IMR-90 (cell line): ENCODE measurements around the gene UGT1A7. TPM values are rescaled to one million over a fixed set of nuclear protein-coding genes. Genes with fewer than 3 reads are reported as not detected.

ENCODE experiments used
- ATAC-seq: fragments of 200-7000 bp; cut with Tn5 transposase; 2 replicates; pipeline ENCODE4 v1.9.1; 2020; ENCODE audit warnings: low read depth, mild to moderate bottlenecking, moderate library complexity
- BruUV-seq: library from RNA; stranded (reverse); fragments of 400-500 nt; replicated peaks from 2 replicates; lab custom pipeline; 2021; lab: Mats Ljungman, UMichigan
- CTCF ChIA-PET: fragments of 300-600 bp; formaldehyde crosslinking; extraction: SDS; loops from one replicate; lab custom pipeline; 2021; ENCODE audit warnings: antibody characterized with exemption; lab: Yijun Ruan, JAX
- POLR2A ChIA-PET: fragments of 300-600 bp; sonication (Branson Sonifier 250); formaldehyde crosslinking; loops from one replicate; lab custom pipeline; 2022; ENCODE audit warnings: antibody characterized with exemption; ENCODE audit not compliant: unreplicated experiment; lab: Charles Lee
- DNase-seq: peaks from one replicate; pipeline ENCODE4 v3.0.0; 2013
- H2AFZ ChIP-seq: replicated peaks from 2 replicates; pipeline ENCODE3; 2013; ENCODE audit warnings: low read length, mild to moderate bottlenecking; ENCODE audit not compliant: poor library complexity
- H2AK5ac ChIP-seq: 2 replicates; pipeline ENCODE4 v1.6.1; 2013; ENCODE audit warnings: low read depth, low read length, inconsistent platforms
- H2AK9ac ChIP-seq: replicated peaks from 2 replicates; pipeline ENCODE3; 2013; ENCODE audit warnings: mild to moderate bottlenecking, low read depth, low read length, moderate library complexity; ENCODE audit not compliant: poor library complexity
- H2BK120ac ChIP-seq: 2 replicates; pipeline ENCODE4 v1.6.1; 2013; ENCODE audit warnings: low read depth, low read length, inconsistent platforms
- H2BK15ac ChIP-seq: 3 replicates; pipeline ENCODE4 v1.6.1; 2013; ENCODE audit warnings: low read depth, low read length, inconsistent platforms
- H2BK20ac ChIP-seq: 2 replicates; pipeline ENCODE4 v1.6.1; 2013; ENCODE audit warnings: low read depth, mild to moderate bottlenecking, inconsistent platforms, low read length, moderate library complexity
- H2BK5ac ChIP-seq: 2 replicates; pipeline ENCODE4 v1.6.1; 2013; ENCODE audit warnings: mild to moderate bottlenecking, low read depth, low read length, inconsistent platforms; ENCODE audit not compliant: poor library complexity, severe bottlenecking
- H3K14ac ChIP-seq: replicated peaks from 2 replicates; pipeline ENCODE4 v1.6.1; 2013; ENCODE audit warnings: low read depth, low read length, inconsistent platforms
- H3K18ac ChIP-seq: 2 replicates; pipeline ENCODE4 v1.6.1; 2013; ENCODE audit warnings: low read depth, low read length, control low read depth
- H3K23ac ChIP-seq: 2 replicates; pipeline ENCODE4 v1.6.1; 2013; ENCODE audit warnings: low read depth, low read length, inconsistent platforms
- H3K27ac ChIP-seq: 2 replicates; pipeline ENCODE4 v1.5.1; 2013; ENCODE audit warnings: mild to moderate bottlenecking, control low read depth, low read length; ENCODE audit not compliant: insufficient read depth
- H3K27me3 ChIP-seq: 2 replicates; pipeline ENCODE4 v1.6.1; 2013; ENCODE audit warnings: low read length; ENCODE audit not compliant: control insufficient read depth, insufficient read depth
- H3K36me3 ChIP-seq: 2 replicates; pipeline ENCODE4 v1.6.1; 2013; ENCODE audit warnings: low read length, mixed read lengths; ENCODE audit not compliant: control insufficient read depth, insufficient read depth
- H3K4ac ChIP-seq: 2 replicates; pipeline ENCODE4 v1.6.1; 2013; ENCODE audit warnings: low read depth, low read length, inconsistent platforms
- H3K4me1 ChIP-seq: 2 replicates; pipeline ENCODE4 v1.6.1; 2013; ENCODE audit warnings: low read length, mixed read lengths; ENCODE audit not compliant: control insufficient read depth, insufficient read depth
- H3K4me2 ChIP-seq: 2 replicates; pipeline ENCODE4 v1.6.1; 2013; ENCODE audit warnings: low read depth, mild to moderate bottlenecking, control low read depth, low read length, moderate library complexity
- H3K4me3 ChIP-seq: 2 replicates; pipeline ENCODE4 v1.5.1; 2013; ENCODE audit warnings: low read depth, mild to moderate bottlenecking, control low read depth, low read length, moderate library complexity; ENCODE audit not compliant: insufficient read depth
- H3K56ac ChIP-seq: 2 replicates; pipeline ENCODE4 v1.6.1; 2013; ENCODE audit warnings: low read length, inconsistent platforms; ENCODE audit not compliant: insufficient read depth; ENCODE audit errors: extremely low read depth
- H3K79me1 ChIP-seq, 2 experiments: 2 replicates each; pipeline ENCODE4 v1.6.1; 2013; ENCODE audit warnings: low read length in 2 of 2, inconsistent platforms in 1 of 2, low read depth in 1 of 2
- H3K9ac ChIP-seq: 2 replicates; pipeline ENCODE4 v1.6.1; 2013; ENCODE audit warnings: low read depth, low read length, control low read depth
- H3K9me1 ChIP-seq: 2 replicates; pipeline ENCODE4 v1.6.1; 2013; ENCODE audit warnings: low read length, inconsistent platforms; ENCODE audit not compliant: insufficient read depth
- H3K9me3 ChIP-seq: 2 replicates; pipeline ENCODE4 v1.6.1; 2013; ENCODE audit warnings: low read length; ENCODE audit not compliant: control insufficient read depth, insufficient read depth
- H4K20me1 ChIP-seq: 2 replicates; pipeline ENCODE4 v1.6.1; 2013; ENCODE audit warnings: low read length, inconsistent platforms; ENCODE audit not compliant: insufficient read depth
- H4K5ac ChIP-seq: 2 replicates; pipeline ENCODE4 v1.6.1; 2013; ENCODE audit warnings: mild to moderate bottlenecking, low read depth, low read length, control low read depth
- H4K8ac ChIP-seq, 2 experiments: 2 replicates each; pipeline ENCODE4 v1.6.1; 2013; ENCODE audit warnings: low read depth in 2 of 2, low read length in 2 of 2, control low read depth in 1 of 2, inconsistent platforms in 1 of 2
- H4K91ac ChIP-seq: 2 replicates; pipeline ENCODE4 v1.6.1; 2013; ENCODE audit warnings: low read depth, low read length, inconsistent platforms; ENCODE audit not compliant: insufficient read depth
- BHLHE40 ChIP-seq: fragments of 150-350 bp; IDR thresholded peaks from 2 replicates; pipeline ENCODE4 v1.6.1; 2016; ENCODE audit warnings: mild to moderate bottlenecking, low read depth, low read length
- CHD1 ChIP-seq: IDR thresholded peaks from 2 replicates; pipeline ENCODE4 v1.6.1; 2012; ENCODE audit warnings: low read depth, low read length, improper control_type of control experiment
- FOS ChIP-seq: fragments of 150-350 bp; IDR thresholded peaks from 2 replicates; pipeline ENCODE4 v1.6.1; 2016; ENCODE audit warnings: low read depth, low read length
- MAZ ChIP-seq: IDR thresholded peaks from 2 replicates; pipeline ENCODE4 v1.6.1; 2012; ENCODE audit warnings: low read depth, mild to moderate bottlenecking, low read length, improper control_type of control experiment, moderate library complexity, borderline replicate concordance
- NFE2L2 ChIP-seq: fragments of 150-350 bp; IDR thresholded peaks from 2 replicates; pipeline ENCODE4 v1.6.1; 2016; ENCODE audit warnings: low read depth, mild to moderate bottlenecking, low read length
- RFX5 ChIP-seq: IDR thresholded peaks from 2 replicates; pipeline ENCODE4 v1.8.0; 2012; ENCODE audit warnings: low read depth, mild to moderate bottlenecking, low read length, moderate library complexity
- dilution Hi-C: fragments of 300-500 bp; cut with HindIII; formaldehyde crosslinking; loops from one replicate; pipeline ENCODE4 v1.14.3; 2018; ENCODE audit warnings: low sequenced_read_pairs; ENCODE audit not compliant: unreplicated experiment
- in situ Hi-C: fragments of 300-500 bp; cut with MboI; formaldehyde crosslinking; loops from 3 replicates; pipeline ENCODE4 v1.14.3; 2019; ENCODE audit warnings: low sequenced_read_pairs, inconsistent platforms, mixed read lengths
- intact Hi-C: fragments of 100-400 bp; cut with micrococcal nuclease; formaldehyde crosslinking; loops from 2 replicates; pipeline ENCODE4 v1.10.0; 2022
- polyA plus RNA-seq, 3 experiments: library from polyadenylated mRNA; depleted of rRNA; stranded (reverse); fragments of >200 nt; gene quantifications; 2 replicates each; pipeline ENCODE4 v1.2.3, GENCODE V29; 2012; ENCODE audit warnings: low replicate concordance in 1 of 3
- total RNA-seq: library from RNA; depleted of rRNA; stranded (reverse); fragments of >200 nt; gene quantifications from 2 replicates; pipeline ENCODE4 v1.2.3, GENCODE V29; 2012
- TF ChIP-seq, protein P1 (sequence below): conservative IDR thresholded peaks from 2 replicates; pipeline ENCODE4 v1.5.1; 2012; ENCODE audit warnings: mild to moderate bottlenecking, low read depth, low read length, improper control_type of control experiment
- TF ChIP-seq, protein P2 (sequence below): fragments of 150-350 bp; IDR thresholded peaks from 2 replicates; pipeline ENCODE4 v1.6.1; 2016; ENCODE audit warnings: low read depth, mild to moderate bottlenecking, low read length, moderate library complexity, borderline replicate concordance

UGT1A7 gene
- total and polyA plus RNA-seq, 2 of the 4 experiments (the other 2 are of a cell fraction): not detected

DNA sequence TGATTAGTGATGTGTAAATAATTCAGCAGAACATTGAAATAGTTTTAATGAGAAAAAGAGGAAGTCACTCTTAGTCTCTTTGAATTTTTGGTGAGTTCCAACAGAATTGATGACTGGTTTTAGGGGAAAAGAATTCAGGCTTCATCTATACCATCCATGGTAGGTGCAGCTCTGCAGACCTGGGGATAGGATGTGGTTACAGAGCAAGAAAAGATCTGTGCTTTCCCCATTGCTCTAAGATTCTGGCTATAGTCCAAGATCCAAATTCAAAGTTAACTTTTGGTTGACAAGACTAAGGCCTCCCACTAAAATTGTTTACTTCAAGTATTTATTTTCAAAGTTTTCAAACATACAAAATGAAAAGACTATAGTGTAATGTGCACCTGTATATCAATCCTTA lies 41.8 kb upstream of the UGT1A7 start:
- no peak overlapping the region for H2AFZ ChIP-seq
- intact Hi-C loops (no loop called here), dilution Hi-C loops (no loop called here), in situ Hi-C loops (no loop called here)
- no peak for TF ChIP-seq BHLHE40
- no peak for TF ChIP-seq RFX5
- TF ChIP-seq, protein P1, sequence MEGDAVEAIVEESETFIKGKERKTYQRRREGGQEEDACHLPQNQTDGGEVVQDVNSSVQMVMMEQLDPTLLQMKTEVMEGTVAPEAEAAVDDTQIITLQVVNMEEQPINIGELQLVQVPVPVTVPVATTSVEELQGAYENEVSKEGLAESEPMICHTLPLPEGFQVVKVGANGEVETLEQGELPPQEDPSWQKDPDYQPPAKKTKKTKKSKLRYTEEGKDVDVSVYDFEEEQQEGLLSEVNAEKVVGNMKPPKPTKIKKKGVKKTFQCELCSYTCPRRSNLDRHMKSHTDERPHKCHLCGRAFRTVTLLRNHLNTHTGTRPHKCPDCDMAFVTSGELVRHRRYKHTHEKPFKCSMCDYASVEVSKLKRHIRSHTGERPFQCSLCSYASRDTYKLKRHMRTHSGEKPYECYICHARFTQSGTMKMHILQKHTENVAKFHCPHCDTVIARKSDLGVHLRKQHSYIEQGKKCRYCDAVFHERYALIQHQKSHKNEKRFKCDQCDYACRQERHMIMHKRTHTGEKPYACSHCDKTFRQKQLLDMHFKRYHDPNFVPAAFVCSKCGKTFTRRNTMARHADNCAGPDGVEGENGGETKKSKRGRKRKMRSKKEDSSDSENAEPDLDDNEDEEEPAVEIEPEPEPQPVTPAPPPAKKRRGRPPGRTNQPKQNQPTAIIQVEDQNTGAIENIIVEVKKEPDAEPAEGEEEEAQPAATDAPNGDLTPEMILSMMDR: no peak
- no peak for TF ChIP-seq MAZ
- no peak for TF ChIP-seq CHD1
- TF ChIP-seq, protein P2, sequence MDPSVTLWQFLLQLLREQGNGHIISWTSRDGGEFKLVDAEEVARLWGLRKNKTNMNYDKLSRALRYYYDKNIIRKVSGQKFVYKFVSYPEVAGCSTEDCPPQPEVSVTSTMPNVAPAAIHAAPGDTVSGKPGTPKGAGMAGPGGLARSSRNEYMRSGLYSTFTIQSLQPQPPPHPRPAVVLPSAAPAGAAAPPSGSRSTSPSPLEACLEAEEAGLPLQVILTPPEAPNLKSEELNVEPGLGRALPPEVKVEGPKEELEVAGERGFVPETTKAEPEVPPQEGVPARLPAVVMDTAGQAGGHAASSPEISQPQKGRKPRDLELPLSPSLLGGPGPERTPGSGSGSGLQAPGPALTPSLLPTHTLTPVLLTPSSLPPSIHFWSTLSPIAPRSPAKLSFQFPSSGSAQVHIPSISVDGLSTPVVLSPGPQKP: no peak
- no peak for TF ChIP-seq FOS
- no peak for TF ChIP-seq NFE2L2
- H2BK5ac ChIP-seq: no peak overlapping the region
- no peaks in the 10 kb centered on the region for H3K9me1 ChIP-seq
- H2BK20ac ChIP-seq: no peak overlapping the region
- no peak overlapping the region for H3K9ac ChIP-seq
- ATAC-seq (no peak), DNase-seq (no peak)
- H3K23ac ChIP-seq: no peak overlapping the region
- CTCF ChIA-PET: no interaction called here
- no peaks in the 10 kb centered on the region for H3K9me3 ChIP-seq
- no peak overlapping the region for H2BK15ac ChIP-seq
- no TSS peak for BruUV-seq
- no peak overlapping the region for H4K91ac ChIP-seq
- no peak overlapping the region for H3K4me3 ChIP-seq
- POLR2A ChIA-PET: no interaction called here
- H4K5ac ChIP-seq: no peak overlapping the region
- H3K18ac ChIP-seq: no peak overlapping the region
- peaks cover 1% of the 10 kb centered on the region; the same call in 1 of the 2 replicates for H3K27me3 ChIP-seq
- no peaks in the 10 kb centered on the region for H3K36me3 ChIP-seq
- H4K8ac ChIP-seq: no peak overlapping the region
- H4K20me1 ChIP-seq: no peaks in the 10 kb centered on the region
- no peak overlapping the region for H3K4ac ChIP-seq
- H3K4me2 ChIP-seq: no peak overlapping the region
- no peak overlapping the region for H3K14ac ChIP-seq
- H3K27ac ChIP-seq: no peak overlapping the region
- no peak overlapping the region for H2BK120ac ChIP-seq
- no peaks in the 10 kb centered on the region for H3K4me1 ChIP-seq
- no peak overlapping the region for H3K56ac ChIP-seq
- no peaks in the 10 kb centered on the region for H3K79me1 ChIP-seq
- no peak overlapping the region for H2AK5ac ChIP-seq
- H2AK9ac ChIP-seq: no peak overlapping the region
